Adrenal gland (tissue), 12 donors: Measurements from ENCODE around the gene PIP4K2B. TPM values are rescaled to one million over a fixed set of nuclear protein-coding genes. Genes with fewer than 3 reads are reported as not detected.

ENCODE experiments used
- DNase-seq, 7 donors: peaks; one replicate each; pipeline ENCODE4 v3.0.0-alpha.2; 2019 to 2020
- H3K27ac ChIP-seq, 5 donors: fragments of 200-600 bp; sonication (generic) in 4 of 5; 1 replicate in 3 of 5; 2 replicates in 2 of 5; pipeline versions ENCODE4 v1.5.1 to v1.8.0; 2016 to 2020; ENCODE audit warnings: mild to moderate bottlenecking in 1 of 5
- H3K27me3 ChIP-seq: fragments of 200-600 bp; 2 replicates; pipeline ENCODE4 v1.8.0; 2021
- H3K36me3 ChIP-seq, 2 donors: fragments of 200-600 bp; replicated peaks in 1 of 2; 1 replicate in 1 of 2; 2 replicates in 1 of 2; pipeline versions ENCODE4 v1.5.1 to v1.8.0; 2018 to 2022
- H3K4me1 ChIP-seq, 2 donors: fragments of 200-600 bp; replicated peaks in 1 of 2; 1 replicate in 1 of 2; 2 replicates in 1 of 2; pipeline versions ENCODE4 v1.5.1 to v1.8.0; 2018 to 2021
- H3K4me3 ChIP-seq, 4 donors: fragments of 200-600 bp; sonication (generic) in 3 of 4; one replicate each; pipeline ENCODE4 v1.5.1; 2016 to 2018
- H3K9me3 ChIP-seq, 3 donors: fragments of 200-600 bp; sonication (generic) in 1 of 3; replicated peaks in 1 of 3; 1 replicate in 2 of 3; 2 replicates in 1 of 3; pipeline versions ENCODE4 v1.5.1 to v1.8.0; 2016 to 2021
- POLR2A ChIP-seq, 2 donors: fragments of 450-650 bp; IDR thresholded peaks; one replicate each; pipeline ENCODE4 v1.6.1; 2017; ENCODE audit warnings: antibody characterized with exemption in 2 of 2, mild to moderate bottlenecking in 2 of 2, moderate library complexity in 1 of 2
- WGBS, 4 donors: extraction: QIAGEN DNeasy Blood & Tissue Kit in 2 of 4; methylation state at CpG; one replicate each; pipeline versions ENCODE4 v1.1.5 to v1.1.7; 2013 to 2017; 5-methylcytosine and 5-hydroxymethylcytosine counted together
- intact Hi-C, 2 donors: fragments of 100-400 bp; cut with DNase I; formaldehyde crosslinking; loops; one replicate each; pipeline versions ENCODE4 v1.14.1 to v1.15.0; 2022 to 2023
- polyA plus RNA-seq, 3 donors: library from polyadenylated mRNA; stranded (reverse); fragments of 200-250 nt in 2 of 3; fragments of 350-450 nt in 1 of 3; fragmentation: Illumina TruSeq in 1 of 3; extraction: RNeasy Lipid Tissue Mini Kit (QIAGEN cat#74804) in 1 of 3; gene quantifications; one replicate each; pipeline ENCODE4 v1.2.3, GENCODE V29; 2013 to 2014
- total RNA-seq, 9 donors: library from RNA; depleted of rRNA in 4 of 9; stranded (reverse); fragments of >200 nt in 4 of 9; fragments of 120-200 nt in 1 of 9; fragmentation: NEBNext Ultra II Directional in 1 of 9; extraction: Animal tissue kit (Norgen Biotek cat#: 25700) in 1 of 9; gene quantifications; one replicate each; pipeline versions ENCODE4 v1.1.0 to v1.2.4, GENCODE V29; 2013 to 2023
- TF ChIP-seq, protein P1 (sequence below), 6 experiments: fragments of 450-650 bp in 4 of 6; fragments of 200-600 bp in 2 of 6; sonication (generic) in 1 of 6; IDR thresholded peaks; 1 replicate in 5 of 6; 2 replicates in 1 of 6; pipeline versions ENCODE4 v1.5.1 to v1.8.0; 2016 to 2021; ENCODE audit warnings: antibody characterized with exemption in 6 of 6, mild to moderate bottlenecking in 2 of 6, moderate library complexity in 1 of 6
- donor health status: healthy with polysubstance abuse.
- donor health status: Bipolar disorder and iron deficiency.
- donor health status: DM: yes; HTN: yes; CAD: no.
- donor health status: DM: no; HTN: no; CAD: no.
- donor health status: DM: no; HTN: no; CAD: no.
- donor health status: DM: yes; HTN: yes; CAD: no.

PIP4K2B gene
- total and polyA plus RNA-seq, 12 donors: 30.0 to 92.4 (median 55.3) TPM

DNA sequence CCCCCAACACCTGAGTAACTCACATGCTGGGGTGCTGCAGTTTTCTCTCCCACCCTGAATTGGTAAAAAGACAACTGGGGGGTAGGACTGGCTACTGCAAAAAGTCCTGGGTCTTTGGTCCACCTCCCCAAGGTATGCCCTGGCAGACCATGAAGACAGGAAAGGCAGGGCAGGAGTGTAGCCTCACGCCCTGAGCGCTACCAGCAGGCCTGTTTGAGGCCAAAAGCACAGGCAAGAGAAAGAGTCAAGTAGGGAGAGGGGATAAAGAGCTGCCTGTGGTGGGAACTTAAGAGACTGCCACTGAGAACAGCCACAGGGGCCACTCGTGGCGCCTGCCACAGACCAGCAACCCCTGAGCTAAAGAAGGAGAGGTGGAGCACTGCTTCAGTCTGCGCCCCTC, 33.0 kb downstream of the PIP4K2B start:
- peaks cover 0 to 70% of the 10 kb centered on the region in 2 donors for H3K36me3 ChIP-seq
- peak overlapping the region in 3 of 5 donors; percentile 55 to 70 (median 63) for H3K27ac ChIP-seq
- intact Hi-C loops: no loop called here
- 84 to 96% (median 88%) methylated on average over 5 of the region's 5 CpGs for WGBS, 4 donors
- DNase-seq: no peak
- no peaks in the 10 kb centered on the region for H3K9me3 ChIP-seq
- H3K4me3 ChIP-seq: no peak overlapping the region
- TF ChIP-seq POLR2A (IDR thresholded peaks at IDR 0.05): no peak
- TF ChIP-seq, protein P1, sequence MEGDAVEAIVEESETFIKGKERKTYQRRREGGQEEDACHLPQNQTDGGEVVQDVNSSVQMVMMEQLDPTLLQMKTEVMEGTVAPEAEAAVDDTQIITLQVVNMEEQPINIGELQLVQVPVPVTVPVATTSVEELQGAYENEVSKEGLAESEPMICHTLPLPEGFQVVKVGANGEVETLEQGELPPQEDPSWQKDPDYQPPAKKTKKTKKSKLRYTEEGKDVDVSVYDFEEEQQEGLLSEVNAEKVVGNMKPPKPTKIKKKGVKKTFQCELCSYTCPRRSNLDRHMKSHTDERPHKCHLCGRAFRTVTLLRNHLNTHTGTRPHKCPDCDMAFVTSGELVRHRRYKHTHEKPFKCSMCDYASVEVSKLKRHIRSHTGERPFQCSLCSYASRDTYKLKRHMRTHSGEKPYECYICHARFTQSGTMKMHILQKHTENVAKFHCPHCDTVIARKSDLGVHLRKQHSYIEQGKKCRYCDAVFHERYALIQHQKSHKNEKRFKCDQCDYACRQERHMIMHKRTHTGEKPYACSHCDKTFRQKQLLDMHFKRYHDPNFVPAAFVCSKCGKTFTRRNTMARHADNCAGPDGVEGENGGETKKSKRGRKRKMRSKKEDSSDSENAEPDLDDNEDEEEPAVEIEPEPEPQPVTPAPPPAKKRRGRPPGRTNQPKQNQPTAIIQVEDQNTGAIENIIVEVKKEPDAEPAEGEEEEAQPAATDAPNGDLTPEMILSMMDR (IDR thresholded peaks at IDR 0.05): no peak
- peaks cover 21 to 26% of the 10 kb centered on the region in 2 donors for H3K4me1 ChIP-seq
- no peaks in the 10 kb centered on the region for H3K27me3 ChIP-seq

DNA sequence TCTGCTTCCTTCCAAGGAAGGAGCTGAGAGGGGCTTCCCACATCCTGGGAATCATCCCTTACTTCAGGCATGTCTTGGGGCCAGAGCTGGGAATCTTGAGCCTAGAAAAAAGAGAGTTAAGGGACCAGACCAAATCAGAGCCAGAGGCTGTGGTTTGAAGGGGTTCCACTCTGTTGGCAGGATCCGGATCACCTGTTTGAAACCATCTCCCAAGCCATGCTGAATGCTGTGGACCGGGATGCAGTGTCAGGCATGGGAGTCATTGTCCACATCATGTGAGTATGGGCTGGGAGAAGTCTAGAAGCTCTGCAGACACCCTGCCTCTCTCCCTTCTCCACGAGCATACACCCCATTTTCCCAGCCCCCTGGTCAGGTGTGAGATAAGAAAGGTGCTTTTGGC, 37.1 kb downstream of the PIP4K2B start:
- no peak overlapping the region for H3K27ac ChIP-seq
- no peak overlapping the region for H3K4me3 ChIP-seq
- H3K27me3 ChIP-seq: no peaks in the 10 kb centered on the region
- peaks cover 0 to 95% of the 10 kb centered on the region in 2 donors for H3K36me3 ChIP-seq
- TF ChIP-seq POLR2A (IDR thresholded peaks at IDR 0.05): no peak
- TF ChIP-seq, protein P1 (IDR thresholded peaks at IDR 0.05): no peak
- WGBS, 4 donors: 88 to 93% (median 90%) methylated on average over 3 of the region's 3 CpGs
- DNase-seq: no peak
- peaks cover 10 to 11% of the 10 kb centered on the region in 2 donors for H3K4me1 ChIP-seq
- H3K9me3 ChIP-seq: no peaks in the 10 kb centered on the region
- intact Hi-C loops: no loop called here

DNA sequence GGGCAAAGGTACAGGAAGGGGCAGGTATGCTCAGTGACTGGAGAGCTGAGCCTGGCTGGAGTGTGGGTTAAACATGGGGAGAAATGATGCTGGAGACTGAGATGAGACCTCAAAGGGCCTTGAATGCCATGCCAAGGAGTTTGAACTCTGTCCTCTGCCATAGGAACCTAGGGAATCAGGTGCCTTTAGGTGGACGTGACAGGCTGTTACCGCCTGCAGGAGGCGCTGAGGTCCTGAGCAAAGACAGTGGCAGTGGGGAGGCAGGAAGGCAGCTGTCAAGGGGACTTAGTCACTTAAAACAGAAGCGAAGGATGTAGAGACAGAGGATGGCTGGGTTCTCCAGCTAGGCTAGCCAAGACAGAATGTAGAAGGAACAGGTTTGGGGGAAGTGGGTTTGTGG, 37.7 kb downstream of the PIP4K2B start:
- H3K36me3 ChIP-seq: peaks cover 0 to 97% of the 10 kb centered on the region in 2 donors
- peak in 2 of 7 donors; percentile 43 to 50 for DNase-seq
- intact Hi-C loops: no loop called here

DNA sequence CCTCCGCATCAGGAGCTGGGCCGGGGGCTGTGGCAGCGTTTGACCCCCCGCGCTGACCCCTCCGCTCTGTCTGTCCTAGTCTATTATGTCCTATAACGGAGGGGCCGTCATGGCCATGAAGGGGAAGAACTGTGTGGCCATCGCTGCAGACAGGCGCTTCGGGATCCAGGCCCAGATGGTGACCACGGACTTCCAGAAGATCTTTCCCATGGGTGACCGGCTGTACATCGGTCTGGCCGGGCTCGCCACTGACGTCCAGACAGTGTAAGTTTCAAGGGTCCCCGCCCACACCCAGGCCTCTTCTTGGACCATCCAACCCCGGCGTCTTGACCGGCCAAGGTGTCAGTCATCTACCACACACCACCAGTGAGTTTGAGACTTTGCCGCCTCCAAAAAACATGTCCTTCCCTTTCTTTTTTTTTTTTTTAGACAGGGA, 46.3 kb downstream of the PIP4K2B start:
- Histone ChIP-seq H3K9me3 (no peaks in the 10 kb centered on the region), H3K27me3 (no peaks in the 10 kb centered on the region), H3K27ac (peak overlapping the region; percentile 81 to 92 (median 84)), H3K4me1 (peaks cover 26 to 36% of the 10 kb centered on the region in 2 donors), H3K36me3 (peaks cover 0 to 35% of the 10 kb centered on the region in 2 donors), H3K4me3 (peak overlapping the region; percentile 14 to 89 (median 52))
- intact Hi-C loops: no loop called here
- peak in 1 of 7 donors; percentile 46 for DNase-seq
- TF ChIP-seq, protein P1 (IDR thresholded peaks at IDR 0.05): no peak
- TF ChIP-seq POLR2A (IDR thresholded peaks at IDR 0.05): no peak
- 5 to 13% (median 7%) methylated on average over 10 to 22 of the region's 22 CpGs for WGBS, 4 donors

More for the DNA sequence above, 37.7 kb downstream of the PIP4K2B start:
- Histone ChIP-seq H3K4me3 (no peak overlapping the region), H3K9me3 (no peaks in the 10 kb centered on the region), H3K4me1 (peaks cover 3 to 5% of the 10 kb centered on the region in 2 donors), H3K27me3 (no peaks in the 10 kb centered on the region), H3K27ac (no peak overlapping the region)
- 70 to 77% (median 73%) methylated on average over 4 of the region's 4 CpGs for WGBS, 4 donors
- TF ChIP-seq POLR2A (IDR thresholded peaks at IDR 0.05): no peak
- TF ChIP-seq, protein P1 (IDR thresholded peaks at IDR 0.05): peak in 3 of 6 experiments; percentile 25 to 36 (median 31)
